GM19467 (cell line): ENCODE results near the gene FUZ.

Experiments used
- ATAC-seq: cut with Tn5 transposase; IDR thresholded peaks from one replicate; pipeline ENCODE4 v1.9.1; 2021; ENCODE audit warnings: mild to moderate bottlenecking, moderate library complexity; ENCODE audit not compliant: unreplicated experiment

The FUZ gene

DNA sequence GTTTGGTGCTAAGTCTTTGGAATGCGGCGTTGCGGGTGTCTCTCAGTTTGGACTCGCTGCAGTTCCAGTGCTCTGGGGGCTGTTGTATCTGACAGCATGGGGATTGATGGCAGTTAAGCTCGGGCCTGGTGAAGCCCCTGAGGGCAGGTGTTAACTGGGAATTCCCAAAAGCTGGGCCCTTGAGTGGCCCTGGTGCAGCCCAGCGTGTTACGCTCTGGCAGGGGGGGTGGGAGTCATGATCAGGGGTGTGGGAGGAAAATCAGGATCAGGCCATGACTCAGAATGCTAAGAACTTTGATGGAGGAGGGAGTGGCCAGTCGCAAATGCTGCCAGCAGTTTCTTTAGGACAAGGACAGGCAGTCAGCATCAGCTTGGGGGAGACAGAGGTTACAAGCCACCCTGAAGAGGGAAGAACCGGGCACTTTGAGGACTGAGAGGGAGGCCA is 26.7 kb downstream of the FUZ start:
- no peak for ATAC-seq

DNA sequence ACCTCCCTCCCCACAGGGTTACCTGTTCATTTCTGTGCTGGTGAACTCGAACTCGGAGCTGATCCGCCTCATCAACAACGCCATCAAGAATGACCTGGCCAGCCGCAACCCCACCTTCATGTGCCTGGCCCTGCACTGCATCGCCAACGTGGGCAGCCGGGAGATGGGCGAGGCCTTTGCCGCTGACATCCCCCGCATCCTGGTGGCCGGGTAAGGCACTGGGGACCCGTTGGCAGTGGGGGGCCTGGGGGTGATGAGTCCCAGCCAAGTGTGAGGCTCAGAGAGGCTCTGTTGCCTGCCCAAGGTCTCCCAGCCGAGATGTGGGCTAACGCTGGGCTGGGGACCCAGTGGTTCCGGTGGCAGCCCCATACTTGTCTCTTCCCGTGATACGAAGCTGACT is 30.6 kb downstream of the FUZ start:
- no peak for ATAC-seq

DNA sequence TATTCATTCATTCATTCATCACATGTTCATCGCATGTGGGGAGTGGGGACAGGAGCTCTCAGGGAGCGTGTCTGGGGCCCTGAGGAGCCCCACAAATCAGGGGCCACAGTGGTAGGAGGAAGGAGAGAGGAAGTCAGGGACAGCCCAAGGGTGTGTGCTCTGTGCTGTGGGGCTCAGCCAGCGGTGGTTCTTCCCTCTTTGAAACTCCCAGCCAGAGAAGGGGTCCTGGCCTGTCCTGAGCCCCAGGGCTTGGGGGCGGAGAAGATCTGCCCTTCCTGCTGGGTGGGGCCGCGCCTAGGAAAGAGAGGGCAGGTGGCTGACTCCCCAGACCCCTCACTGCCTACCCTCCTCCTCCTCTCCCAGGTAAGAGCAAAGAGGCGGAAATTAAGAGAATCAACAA is 31.7 kb downstream of the FUZ start:
- no peak for ATAC-seq

DNA sequence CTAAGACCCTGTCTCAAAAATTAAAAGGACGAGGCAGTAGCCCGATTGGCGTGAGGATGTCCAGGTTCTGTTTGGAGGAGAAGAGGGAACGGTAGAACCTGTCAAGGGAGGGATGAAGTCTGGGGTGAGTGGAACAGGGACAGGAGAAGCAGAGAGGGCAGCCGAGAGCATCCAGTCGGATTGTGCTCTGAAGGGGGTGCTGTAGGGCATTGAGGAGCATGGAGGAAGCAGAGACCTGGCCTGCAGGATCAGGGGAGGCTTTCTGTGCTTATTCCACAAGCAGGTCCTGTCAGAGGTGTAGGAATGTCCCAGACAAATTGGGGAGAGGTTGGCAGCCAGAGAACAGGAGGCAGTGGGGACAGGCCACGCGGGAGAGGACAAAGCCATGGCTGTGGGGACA is 32.2 kb downstream of the FUZ start:
- ATAC-seq: no peak

DNA sequence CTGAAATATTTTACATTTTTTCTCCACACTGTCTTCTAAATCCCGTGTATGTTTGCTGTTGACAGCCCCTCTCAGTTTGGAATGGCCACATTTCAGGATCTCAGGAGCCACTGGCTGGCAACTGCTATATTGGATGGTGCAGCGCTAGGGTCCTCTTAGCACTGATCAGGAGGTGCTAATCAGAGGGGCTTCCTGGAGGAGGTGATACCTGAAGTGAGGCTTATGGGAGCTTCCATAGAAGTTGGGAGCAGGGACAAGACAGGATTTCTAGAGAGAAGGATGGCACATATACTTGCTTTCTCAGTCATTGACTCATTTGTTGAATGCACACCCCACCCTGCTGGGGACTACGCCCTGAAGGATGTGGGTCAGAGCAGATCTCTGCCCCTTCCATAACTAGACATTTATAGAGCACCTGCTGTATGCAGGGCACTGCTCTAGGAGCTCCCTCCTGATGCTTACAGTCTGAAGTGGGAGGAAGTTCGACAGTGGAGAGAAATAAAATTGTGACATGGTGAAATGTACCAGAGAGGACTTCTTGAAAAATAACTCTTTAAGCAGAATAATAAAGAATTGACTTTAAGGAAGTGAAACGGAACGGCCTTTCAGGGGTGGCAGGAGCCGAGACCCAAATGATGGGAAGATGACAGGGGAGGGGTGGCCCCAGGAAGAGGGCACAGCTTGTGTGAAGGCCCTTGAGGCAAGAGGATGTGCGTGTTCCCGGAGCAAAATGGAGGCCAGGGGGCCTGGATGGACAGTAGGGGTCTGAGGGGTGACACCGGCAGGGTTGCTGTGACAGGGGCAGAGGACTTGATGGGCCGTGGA is 33.1 kb downstream of the FUZ start:
- no peak for ATAC-seq

DNA sequence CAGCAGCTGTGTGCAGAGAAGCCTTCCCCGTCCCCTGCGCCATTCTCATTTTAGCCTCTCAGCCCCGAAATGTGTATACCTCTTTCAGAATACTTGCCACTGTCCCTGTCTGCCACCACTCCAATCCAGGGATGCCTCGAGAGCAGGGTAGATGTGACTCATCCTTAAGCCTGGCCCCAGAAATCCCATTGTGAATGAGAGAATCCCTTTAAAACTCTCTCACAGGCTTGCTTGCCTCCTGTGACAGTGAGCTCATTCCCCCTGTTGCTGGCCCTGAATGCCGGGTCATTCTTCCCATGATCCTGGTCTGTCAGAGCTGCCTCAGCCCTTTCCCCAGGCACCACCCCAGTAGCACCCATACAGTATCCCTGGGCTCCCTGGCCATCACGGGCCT is 36.7 kb downstream of the FUZ start:
- ATAC-seq: no peak

DNA sequence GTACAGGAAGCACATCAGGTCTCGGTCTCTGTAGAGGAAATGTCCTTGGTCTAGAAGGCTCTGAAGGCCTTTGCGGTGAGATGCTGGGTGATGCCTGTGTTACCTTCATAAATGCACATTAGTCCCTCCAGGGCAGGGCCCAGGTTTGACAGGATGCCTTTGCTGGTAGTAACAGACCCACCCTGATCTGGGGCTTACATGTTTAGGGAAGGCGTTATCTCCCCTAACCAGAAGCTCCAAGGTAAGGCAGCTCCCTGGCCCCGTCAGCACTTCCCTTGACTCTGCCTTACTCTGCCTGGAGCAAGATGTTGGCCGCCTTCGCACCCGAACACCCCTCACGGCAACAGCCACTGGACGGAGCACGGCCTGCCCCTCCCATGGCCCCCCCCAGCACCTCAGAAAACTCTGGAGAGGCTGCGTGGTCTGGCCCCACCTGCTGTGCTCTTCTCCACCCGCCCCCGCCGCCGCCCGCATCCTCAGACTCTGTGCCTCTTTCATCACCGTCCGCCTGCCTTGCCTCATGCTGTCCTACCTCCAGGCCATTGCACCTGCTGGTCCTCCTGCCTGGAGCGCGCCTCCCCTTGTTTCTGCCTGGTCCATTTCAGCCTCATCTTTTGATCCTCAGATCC is 37.2 kb downstream of the FUZ start:
- no peak for ATAC-seq

DNA sequence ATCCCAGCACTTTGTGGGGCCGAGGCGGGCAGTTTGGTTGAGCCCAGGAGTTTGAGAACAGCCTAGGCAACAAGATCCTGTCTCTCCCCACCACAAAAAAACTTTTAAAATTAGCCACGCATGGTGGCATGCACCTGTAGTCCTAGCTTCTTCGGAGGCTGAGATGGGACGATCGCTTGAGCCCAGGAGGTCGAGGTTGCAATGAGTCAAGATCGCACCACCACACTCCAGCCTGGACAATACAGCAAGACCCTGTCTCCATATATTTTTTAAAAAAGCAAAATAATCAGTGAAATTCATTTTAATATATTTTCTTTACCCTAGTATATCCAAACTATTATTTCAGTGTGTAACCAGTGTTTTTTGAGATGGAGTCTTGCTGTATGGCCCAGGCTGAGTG is 38.1 kb downstream of the FUZ start:
- ATAC-seq: no peak

DNA sequence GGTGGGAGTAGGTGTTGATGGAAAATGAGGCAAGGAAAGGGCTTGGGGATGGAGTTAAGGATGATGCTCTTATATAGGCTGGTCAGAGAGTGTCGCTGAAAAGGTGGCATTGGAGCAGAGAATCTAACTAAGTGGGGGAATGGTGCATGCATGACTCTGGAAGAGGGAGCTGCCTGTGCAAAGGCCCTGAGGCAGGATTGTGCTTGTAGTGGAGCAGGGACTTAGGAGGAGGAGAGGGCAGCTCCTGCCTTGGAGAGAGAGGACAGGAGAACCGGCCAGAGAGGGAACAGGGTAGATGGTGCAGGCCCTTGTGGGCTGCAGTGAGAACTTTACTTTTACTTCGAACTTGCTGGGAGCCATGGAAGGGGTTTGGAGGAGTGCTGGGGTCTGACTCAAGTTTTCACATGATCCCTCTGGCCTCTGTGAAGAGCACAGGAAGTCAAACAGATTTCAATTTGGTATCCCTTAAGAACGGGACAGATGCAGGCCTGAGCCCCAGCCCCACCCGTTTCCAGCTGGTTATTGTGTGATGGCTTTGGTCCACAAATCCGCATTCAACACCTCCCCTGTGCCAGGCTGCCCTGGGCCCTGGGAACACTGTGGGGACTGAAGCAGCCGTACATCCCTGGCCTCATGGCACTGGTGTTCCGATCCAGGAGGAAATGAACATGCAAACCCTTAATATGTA is 39.3 kb downstream of the FUZ start:
- no peak for ATAC-seq

DNA sequence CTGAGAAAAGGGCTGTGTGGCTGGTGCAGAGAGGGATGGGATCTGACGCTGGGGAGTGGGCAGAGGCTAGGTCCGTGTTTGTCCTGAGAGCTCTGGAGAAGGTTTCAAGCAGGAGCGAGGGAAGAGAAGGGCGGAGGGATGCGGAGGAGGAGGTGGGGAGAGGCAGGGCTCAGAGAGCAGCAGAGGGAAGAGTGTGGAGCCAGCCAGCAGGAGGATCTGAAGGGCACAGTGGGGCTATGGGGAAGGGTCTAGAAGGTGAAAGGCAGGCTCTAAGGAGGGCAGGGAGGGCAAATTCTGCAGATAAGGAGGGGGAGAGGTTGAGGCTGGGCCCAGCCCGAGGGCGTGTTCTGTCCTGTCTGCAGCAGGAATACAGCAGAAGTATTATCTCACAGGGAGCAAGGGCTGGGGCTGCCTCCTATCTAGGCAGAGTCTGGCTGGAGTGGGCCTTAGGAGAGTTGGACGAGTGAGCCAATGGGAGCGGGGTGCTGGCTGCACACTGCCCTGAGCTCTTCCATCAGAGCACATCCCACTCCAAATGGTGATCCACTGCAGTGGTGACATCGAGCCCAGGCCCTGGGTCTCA is 40.2 kb downstream of the FUZ start:
- ATAC-seq: no peak

DNA sequence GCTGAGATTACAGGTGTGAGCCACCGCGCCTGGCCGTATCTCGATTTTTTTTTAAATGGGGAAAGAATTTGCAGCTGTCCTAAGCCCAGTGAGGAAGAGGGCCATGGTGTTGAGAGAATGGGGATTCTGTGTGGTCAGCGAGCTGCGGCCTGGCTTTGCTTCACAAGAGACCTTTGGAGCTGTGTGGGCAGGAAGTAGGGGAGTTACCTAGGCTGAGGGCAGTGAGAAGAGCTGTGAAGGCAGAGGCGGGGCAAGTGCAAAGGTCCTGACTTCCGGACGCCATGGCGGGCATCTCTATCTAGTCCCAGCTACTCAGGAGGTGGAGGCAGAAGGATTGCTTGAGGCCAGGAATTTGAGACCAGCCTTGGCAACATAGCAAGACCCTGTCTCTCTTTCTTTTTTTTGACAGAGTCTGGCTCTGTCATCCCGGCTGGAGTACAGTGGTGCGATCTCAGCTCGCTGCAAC is 41.4 kb downstream of the FUZ start:
- ATAC-seq: no peak

DNA sequence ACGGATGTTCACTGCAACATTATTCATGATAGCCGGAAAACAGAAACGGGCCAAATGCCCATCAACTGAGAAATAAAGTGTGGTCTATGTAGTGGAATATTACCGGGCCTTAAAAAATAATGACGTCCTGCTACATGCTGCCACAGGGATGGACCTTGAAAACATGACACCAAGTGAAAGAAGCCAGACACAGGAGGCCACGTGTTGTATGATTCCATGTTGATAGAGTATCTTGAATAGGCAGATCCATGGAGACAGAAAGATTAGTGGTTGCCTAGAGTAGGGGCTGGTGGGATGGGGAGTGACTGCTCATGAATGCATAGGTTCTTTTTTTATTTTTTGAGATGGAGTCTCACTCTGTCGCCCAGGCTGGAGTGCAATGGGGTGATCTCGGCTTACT is 42.6 kb downstream of the FUZ start:
- no peak for ATAC-seq

DNA sequence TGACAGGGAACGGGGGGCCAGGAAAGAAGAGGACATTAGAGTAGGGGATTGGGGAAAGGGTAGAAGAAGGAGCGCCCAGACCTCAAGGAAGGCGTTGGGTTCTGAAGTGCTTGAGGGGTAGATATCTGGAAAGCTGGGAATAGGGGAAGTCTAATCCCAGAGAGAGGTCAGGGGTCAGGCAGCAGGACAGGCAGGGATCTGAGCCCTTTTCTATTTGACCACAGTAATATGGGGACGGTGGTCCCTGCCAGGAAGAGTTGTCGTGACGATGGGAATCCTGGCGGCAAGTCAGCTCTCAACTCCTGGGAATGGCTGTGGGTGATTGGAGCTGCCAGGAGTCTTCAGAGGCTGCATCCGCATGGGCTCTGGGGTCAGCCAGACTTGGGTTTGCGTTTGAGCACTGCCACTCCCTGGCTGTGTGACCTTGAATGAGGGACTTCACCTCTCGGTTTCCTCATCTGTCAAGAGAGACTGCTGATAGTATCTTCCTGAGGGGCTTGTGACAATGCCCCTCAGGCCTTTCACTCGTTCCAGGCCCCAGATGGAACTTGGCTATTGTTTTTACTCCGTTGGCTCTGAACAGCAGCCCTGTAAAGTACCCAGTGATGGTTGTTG is 45.0 kb downstream of the FUZ start:
- no peak for ATAC-seq

DNA sequence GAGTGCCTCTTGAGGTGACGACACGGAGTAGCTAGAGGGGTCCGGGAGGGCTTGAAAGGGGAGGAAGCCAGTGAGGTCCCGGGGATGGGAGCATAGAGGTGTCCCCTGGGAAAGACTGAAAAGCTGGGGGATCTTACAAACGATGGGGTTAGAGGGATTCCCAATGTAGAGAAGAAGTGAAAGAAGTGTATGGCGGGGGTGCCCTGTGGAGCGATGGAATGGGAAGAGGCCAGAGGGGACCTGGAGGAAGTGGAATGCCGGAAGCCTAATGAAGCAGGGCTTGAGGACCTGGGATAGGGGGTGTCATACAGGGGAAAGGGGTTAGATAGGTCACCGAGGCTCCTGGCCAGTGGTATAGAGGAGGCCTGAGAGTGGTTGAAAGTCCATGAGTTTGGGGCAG is 45.7 kb downstream of the FUZ start:
- ATAC-seq: no peak

DNA sequence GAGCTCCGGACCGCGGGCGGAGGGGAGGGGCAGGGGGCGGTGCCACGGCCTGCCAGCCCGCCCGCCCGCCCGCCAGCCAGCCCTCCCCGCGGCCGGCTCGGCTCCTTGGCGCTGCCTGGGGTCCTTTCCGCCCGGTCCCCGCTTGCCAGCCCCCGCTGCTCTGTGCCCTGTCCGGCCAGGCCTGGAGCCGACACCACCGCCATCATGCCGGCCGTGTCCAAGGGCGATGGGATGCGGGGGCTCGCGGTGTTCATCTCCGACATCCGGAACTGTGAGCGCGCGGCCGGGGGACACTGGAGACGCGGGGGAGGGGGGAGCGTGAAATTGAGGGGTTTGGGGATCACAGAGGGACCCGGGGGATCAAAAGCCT is 46.2 kb downstream of the FUZ start, which contains the start of gene AP2A1:
AP2A1 (plus strand) TSS at position 72 of the 370 bp plus-strand sequence; CDS start at position 205, 133 bp downstream.
- ATAC-seq: no peak

DNA sequence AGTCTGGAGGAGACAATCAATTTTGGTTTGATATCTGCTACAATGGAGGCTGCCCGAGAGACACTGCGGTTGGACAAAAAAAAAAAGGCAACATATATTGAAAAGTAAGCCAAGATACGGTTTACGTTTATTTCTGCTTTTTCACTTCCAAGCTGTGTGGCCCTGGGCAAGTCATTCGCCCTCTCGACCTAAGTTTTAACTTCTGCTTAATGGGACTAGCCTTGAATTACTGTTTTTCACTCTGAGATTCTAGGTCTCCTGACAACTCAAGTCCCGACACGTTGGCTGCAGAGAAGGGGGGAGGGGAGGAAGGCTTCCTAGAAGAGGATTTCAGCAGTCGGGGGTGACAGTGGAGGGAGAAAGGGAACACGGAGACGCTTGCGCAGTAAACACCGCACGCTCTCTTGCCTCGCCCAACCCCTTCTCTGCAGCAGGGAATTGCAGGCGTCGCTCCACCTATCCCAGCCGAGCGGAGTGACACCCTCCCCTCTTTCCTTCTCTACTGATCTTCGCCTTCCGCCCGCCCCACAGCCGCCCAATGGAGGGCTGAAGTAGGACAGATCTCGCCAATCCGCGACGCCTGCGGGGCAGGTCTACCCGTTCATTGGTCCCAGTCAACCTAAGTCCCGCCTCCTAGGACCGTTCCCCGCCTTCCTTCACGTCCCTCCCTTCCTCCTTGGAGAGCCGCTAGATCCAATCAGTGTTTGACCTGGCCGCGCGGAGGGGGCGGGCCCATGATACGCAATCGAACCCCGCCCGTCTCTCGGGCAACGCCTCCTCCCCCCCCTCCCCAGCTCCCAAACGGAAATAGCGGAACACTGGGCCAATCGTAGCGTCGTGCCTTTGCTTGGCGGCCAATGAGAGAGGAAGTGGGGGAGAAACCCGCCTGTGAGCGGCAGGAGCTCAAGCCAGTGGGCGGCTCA is 46.8 kb downstream of the FUZ start:
- ATAC-seq: peak; percentile 93

DNA sequence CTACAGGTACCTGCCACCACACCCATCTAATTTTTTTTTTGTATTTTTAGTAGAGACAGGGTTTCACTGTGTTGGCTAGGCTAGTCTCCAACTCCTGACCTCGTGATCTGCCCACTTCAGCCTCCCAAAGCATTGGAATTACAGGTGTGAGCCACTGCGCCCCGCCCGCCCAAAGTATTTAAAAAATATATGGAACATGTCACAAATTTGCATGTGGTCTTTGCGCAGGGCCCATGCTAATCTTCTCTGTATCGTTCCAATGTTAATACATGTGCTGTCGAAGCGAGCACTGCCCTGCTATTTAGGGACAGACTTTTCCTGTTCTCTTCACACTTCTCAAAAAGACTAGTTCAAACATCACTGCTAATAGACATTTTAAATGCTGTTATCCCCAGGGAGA is 48.8 kb downstream of the FUZ start:
- no peak for ATAC-seq

DNA sequence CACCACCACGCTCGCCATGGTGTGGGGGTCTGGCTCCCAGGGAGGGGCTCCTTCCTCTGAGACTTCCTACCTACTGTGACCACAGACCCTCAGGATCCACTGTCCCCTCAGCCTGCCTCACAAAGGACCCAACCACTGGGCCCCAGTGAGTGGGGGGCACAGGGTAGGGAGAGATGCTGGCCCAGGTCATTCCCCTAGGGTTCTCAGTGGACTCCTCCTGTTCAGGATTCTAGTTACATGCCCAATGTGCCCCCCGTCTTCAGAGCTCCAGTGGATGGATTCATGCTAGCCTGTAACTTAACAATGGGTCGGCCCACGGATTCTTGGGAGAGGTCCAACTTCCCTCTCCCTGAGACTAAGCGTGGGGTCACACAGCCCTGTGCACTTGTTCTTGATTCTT is 49.9 kb downstream of the FUZ start, which contains the start of gene TSKS:
TSKS (minus strand) TSS at position 77 of the 400 bp plus-strand sequence; CDS start at position 18, 59 bp downstream.
- no peak for ATAC-seq

DNA sequence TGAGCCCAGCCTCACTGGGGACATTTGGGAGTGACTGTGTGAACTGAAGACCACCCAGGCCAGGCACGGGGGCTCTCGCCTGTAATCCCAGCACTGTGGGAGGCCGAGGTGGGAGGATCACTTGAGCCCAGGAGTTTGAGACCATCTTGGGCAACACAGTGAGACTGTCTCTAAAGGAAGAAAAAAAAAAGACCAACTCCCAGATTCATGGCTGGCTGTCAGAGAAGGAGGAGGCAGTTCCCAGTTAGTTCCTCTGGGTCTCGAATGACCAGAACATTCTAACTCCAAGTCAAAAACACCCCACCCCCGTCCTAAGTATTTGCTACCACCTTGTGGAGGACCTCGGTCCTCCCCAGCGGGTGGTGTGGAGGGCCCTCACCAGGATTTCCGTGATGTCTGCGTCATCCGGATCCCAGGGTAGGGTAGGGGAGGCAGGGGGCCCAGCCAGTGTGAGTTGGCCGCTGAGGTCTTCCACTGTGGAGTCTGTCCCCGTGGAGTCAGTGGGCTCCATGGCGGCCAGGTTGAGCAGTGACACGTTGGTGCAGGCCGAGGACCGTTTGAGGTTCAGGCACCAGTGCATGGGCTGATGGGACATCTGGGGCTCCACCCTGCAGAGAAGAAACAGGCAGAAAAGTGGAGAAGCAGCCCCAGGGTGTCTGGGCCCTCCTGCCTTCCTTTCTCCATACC is 51.3 kb downstream of the FUZ start:
- no peak for ATAC-seq
